Measurements from ENCODE around the gene LCN9.

The LCN9 gene

GRCh38 chr9:135673941-135674340 is 10.8 kb downstream of the LCN9 start:
- no peak overlapping the region for H3K4me3 ChIP-seq (ENCODE audit: low read depth, low read length)
- TF ChIP-seq CTCF (IDR thresholded peaks at IDR 0.05; ENCODE audit: borderline replicate concordance, insufficient read depth, low read depth, low read length): no peak

- H3K4me3 ChIP-seq (ENCODE audit: low read depth, low read length): no peak overlapping the region
- no peak for TF ChIP-seq CTCF (IDR thresholded peaks at IDR 0.05; ENCODE audit: borderline replicate concordance, insufficient read depth, low read depth, low read length)
These were observed 11.9 kb downstream of the LCN9 start for GRCh38 chr9:135674977-135675376.

- no peak for TF ChIP-seq CTCF (IDR thresholded peaks at IDR 0.05; ENCODE audit: borderline replicate concordance, insufficient read depth, low read depth, low read length)
- H3K4me3 ChIP-seq (ENCODE audit: low read depth, low read length): no peak overlapping the region
These were observed 13.8 kb downstream of the LCN9 start for GRCh38 chr9:135676891-135677290.

- no peak overlapping the region for H3K4me3 ChIP-seq (ENCODE audit: low read depth, low read length)
- TF ChIP-seq CTCF (IDR thresholded peaks at IDR 0.05; ENCODE audit: borderline replicate concordance, insufficient read depth, low read depth, low read length): no peak
These were observed 14.6 kb downstream of the LCN9 start for GRCh38 chr9:135677641-135678168.

- TF ChIP-seq CTCF (IDR thresholded peaks at IDR 0.05; ENCODE audit: borderline replicate concordance, insufficient read depth, low read depth, low read length): no peak
- no peak overlapping the region for H3K4me3 ChIP-seq (ENCODE audit: low read depth, low read length)
These were observed 15.3 kb downstream of the LCN9 start for GRCh38 chr9:135678236-135679017.

- no peak overlapping the region for H3K4me3 ChIP-seq (ENCODE audit: low read depth, low read length)
- no peak for TF ChIP-seq CTCF (IDR thresholded peaks at IDR 0.05; ENCODE audit: borderline replicate concordance, insufficient read depth, low read depth, low read length)
These were observed 16.9 kb downstream of the LCN9 start for GRCh38 chr9:135680056-135680455.

GRCh38 chr9:135681161-135681560 is 18.1 kb downstream of the LCN9 start:
- no peak for TF ChIP-seq CTCF (IDR thresholded peaks at IDR 0.05; ENCODE audit: borderline replicate concordance, insufficient read depth, low read depth, low read length)
- no peak overlapping the region for H3K4me3 ChIP-seq (ENCODE audit: low read depth, low read length)

Data from GM12875 (cell line).